ENCODE measurements around the gene STAU1.

DNA sequence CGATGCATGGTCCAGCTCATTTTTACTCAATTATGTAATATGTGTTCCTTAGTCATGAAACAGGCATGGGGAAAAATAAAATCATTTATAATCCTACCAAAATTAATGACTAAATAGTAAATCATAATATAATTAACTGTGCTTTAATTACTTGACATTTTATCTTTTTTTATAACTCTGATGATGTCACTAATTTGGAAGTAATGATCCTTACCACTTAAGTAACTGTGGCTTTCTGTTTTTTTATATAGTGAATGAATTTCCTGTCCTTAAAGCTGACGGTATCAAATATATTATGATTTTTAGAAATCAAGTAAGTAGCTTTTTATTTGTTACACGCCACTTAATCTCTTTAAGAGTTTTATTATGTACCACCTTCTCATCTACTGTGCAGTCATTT is 109.8 kb downstream of the STAU1 start:
- no peak for TF ChIP-seq SP1 (IDR thresholded peaks at IDR 0.05)
- no peak for TF ChIP-seq SP1 (CRISPR knock-in tag; IDR thresholded peaks at IDR 0.05)
- TF ChIP-seq, protein P1, sequence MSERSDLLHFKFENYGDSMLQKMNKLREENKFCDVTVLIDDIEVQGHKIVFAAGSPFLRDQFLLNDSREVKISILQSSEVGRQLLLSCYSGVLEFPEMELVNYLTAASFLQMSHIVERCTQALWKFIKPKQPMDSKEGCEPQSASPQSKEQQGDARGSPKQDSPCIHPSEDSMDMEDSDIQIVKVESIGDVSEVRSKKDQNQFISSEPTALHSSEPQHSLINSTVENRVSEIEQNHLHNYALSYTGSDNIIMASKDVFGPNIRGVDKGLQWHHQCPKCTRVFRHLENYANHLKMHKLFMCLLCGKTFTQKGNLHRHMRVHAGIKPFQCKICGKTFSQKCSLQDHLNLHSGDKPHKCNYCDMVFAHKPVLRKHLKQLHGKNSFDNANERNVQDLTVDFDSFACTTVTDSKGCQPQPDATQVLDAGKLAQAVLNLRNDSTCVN (CRISPR knock-in tag; IDR thresholded peaks at IDR 0.05; ENCODE audit: borderline replicate concordance), result no peak
- TF ChIP-seq FOXK2 (IDR thresholded peaks at IDR 0.05), result no peak
- TF ChIP-seq ZNF282 (IDR thresholded peaks at IDR 0.05; ENCODE audit: partially characterized antibody), result no peak
- no peak for TF ChIP-seq ZNF570 (CRISPR knock-in tag; IDR thresholded peaks at IDR 0.05; ENCODE audit: borderline replicate concordance)
- TF ChIP-seq, protein P2, sequence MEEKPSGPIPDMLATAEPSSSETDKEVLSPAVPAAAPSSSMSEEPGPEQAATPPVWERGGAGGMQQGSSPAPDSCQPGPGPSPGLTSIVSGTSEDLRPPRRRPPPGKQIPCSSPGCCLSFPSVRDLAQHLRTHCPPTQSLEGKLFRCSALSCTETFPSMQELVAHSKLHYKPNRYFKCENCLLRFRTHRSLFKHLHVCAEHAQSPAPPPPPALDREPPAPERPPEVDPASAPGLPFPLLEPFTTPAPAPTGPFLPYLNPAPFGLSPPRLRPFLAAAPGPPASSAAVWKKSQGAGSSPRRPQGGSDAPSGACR (CRISPR knock-in tag; IDR thresholded peaks at IDR 0.05), result no peak
- no peak for TF ChIP-seq GABPA (IDR thresholded peaks at IDR 0.05; ENCODE audit: low read depth, low read length)
- TF ChIP-seq GABPA (CRISPR knock-in tag; IDR thresholded peaks at IDR 0.05; ENCODE audit: low read depth), result no peak
- TF ChIP-seq IKZF1 (IDR thresholded peaks at IDR 0.05), result no peak
- TF ChIP-seq JUND (CRISPR knock-in tag; IDR thresholded peaks at IDR 0.05), result no peak
